GM23338 (cell line): Measurements from ENCODE around the gene MEIOB. TPM values are rescaled to one million over a fixed set of nuclear protein-coding genes. Genes with fewer than 3 reads are reported as not detected.

Source experiments
- ATAC-seq: fragments of 200-7000 bp; cut with Tn5 transposase; 3 replicates; pipeline ENCODE4 v1.9.1; 2020
- DNase-seq: peaks from one replicate; pipeline ENCODE4 v3.0.0-alpha.2; 2015; ENCODE audit warnings: low spot score
- H2AFZ ChIP-seq: fragments of 200-600 bp; sonication (generic); 2 replicates; pipeline ENCODE4 v1.8.0; 2016; ENCODE audit warnings: antibody characterized with exemption, mild to moderate bottlenecking, moderate library complexity
- H3F3A ChIP-seq: fragments of 200-600 bp; sonication (generic); replicated peaks from 2 replicates; pipeline ENCODE4 v1.8.0; 2017; ENCODE audit warnings: antibody characterized with exemption, mixed run types, low read depth
- H3K27ac ChIP-seq: fragments of 200-600 bp; sonication (generic); 2 replicates; pipeline ENCODE4 v1.6.1; 2016; ENCODE audit warnings: low read depth
- H3K27me3 ChIP-seq: fragments of 200-600 bp; sonication (generic); 2 replicates; pipeline ENCODE4 v1.8.0; 2016; ENCODE audit warnings: mild to moderate bottlenecking, mixed run types, moderate library complexity; ENCODE audit not compliant: insufficient read depth
- H3K36me3 ChIP-seq: fragments of 200-600 bp; sonication (generic); 2 replicates; pipeline ENCODE4 v1.8.0; 2016; ENCODE audit warnings: mild to moderate bottlenecking; ENCODE audit not compliant: insufficient read depth
- H3K4me1 ChIP-seq: fragments of 200-600 bp; sonication (generic); 2 replicates; pipeline ENCODE4 v1.8.0; 2016; ENCODE audit warnings: mild to moderate bottlenecking, moderate library complexity; ENCODE audit not compliant: insufficient read depth
- H3K4me2 ChIP-seq: fragments of 200-600 bp; sonication (generic); 2 replicates; pipeline ENCODE4 v1.7.1; 2017; ENCODE audit warnings: mixed run types
- H3K4me3 ChIP-seq: fragments of 200-600 bp; sonication (generic); 2 replicates; pipeline ENCODE4 v1.6.1; 2016; ENCODE audit warnings: mixed run types
- H3K79me2 ChIP-seq: fragments of 200-600 bp; sonication (generic); replicated peaks from 2 replicates; pipeline ENCODE4 v1.8.0; 2017; ENCODE audit warnings: mild to moderate bottlenecking; ENCODE audit not compliant: insufficient read depth
- H3K9me2 ChIP-seq: fragments of 200-600 bp; sonication (generic); 2 replicates; pipeline ENCODE4 v1.8.0; 2017; ENCODE audit not compliant: insufficient read depth
- H4K20me1 ChIP-seq: fragments of 200-600 bp; sonication (generic); replicated peaks from 2 replicates; pipeline ENCODE4 v1.8.0; 2017; ENCODE audit warnings: mild to moderate bottlenecking; ENCODE audit not compliant: insufficient read depth
- H3K27ac Mint-ChIP-seq: 2 replicates; pipeline ENCODE4 v1.8.0; 2020; ENCODE audit warnings: inconsistent platforms, mild to moderate bottlenecking, moderate library complexity, mixed read lengths
- H3K27me3 Mint-ChIP-seq: 3 replicates; pipeline ENCODE4 v1.8.0; 2022; ENCODE audit warnings: low read depth, mild to moderate bottlenecking, moderate library complexity, mixed read lengths, inconsistent platforms; ENCODE audit not compliant: insufficient read depth, poor library complexity
- H3K36me3 Mint-ChIP-seq: 3 replicates; pipeline ENCODE4 v1.8.0; 2021; ENCODE audit warnings: low read depth, mild to moderate bottlenecking, inconsistent platforms, moderate library complexity, mixed read lengths
- H3K4me1 Mint-ChIP-seq: 3 replicates; pipeline ENCODE4 v1.8.0; 2020; ENCODE audit warnings: mild to moderate bottlenecking, inconsistent platforms, mixed read lengths
- H3K4me3 Mint-ChIP-seq: 3 replicates; pipeline ENCODE4 v1.8.0; 2021; ENCODE audit warnings: moderate library complexity, mild to moderate bottlenecking, inconsistent platforms, mixed read lengths
- H3K9me3 Mint-ChIP-seq: 3 replicates; pipeline ENCODE4 v1.8.0; 2020; ENCODE audit warnings: moderate library complexity, mild to moderate bottlenecking, inconsistent platforms, mixed read lengths
- CREB1 ChIP-seq: fragments of 250-450 bp; sonication (Bioruptor Pico); IDR thresholded peaks from 2 replicates; pipeline ENCODE4 v1.5.0; 2020; ENCODE audit warnings: low read depth, mild to moderate bottlenecking, moderate library complexity
- EZH2 ChIP-seq: fragments of 200-600 bp; sonication (generic); IDR thresholded peaks from one replicate; pipeline ENCODE4 v1.8.0; 2017; ENCODE audit warnings: antibody characterized with exemption, mild to moderate bottlenecking, low read depth; ENCODE audit not compliant: unreplicated experiment
- EZH2phosphoT487 ChIP-seq: fragments of 200-600 bp; sonication (generic); IDR thresholded peaks from one replicate; pipeline ENCODE4 v1.8.1; 2018; ENCODE audit warnings: antibody characterized with exemption; ENCODE audit not compliant: unreplicated experiment
- JUNB ChIP-seq: IDR thresholded peaks from one replicate; pipeline ENCODE4 v1.6.1; 2016; ENCODE audit warnings: antibody characterized with exemption; ENCODE audit not compliant: unreplicated experiment
- STAT1 ChIP-seq: IDR thresholded peaks from one replicate; pipeline ENCODE4 v1.6.1; 2016; ENCODE audit warnings: antibody characterized with exemption; ENCODE audit not compliant: unreplicated experiment
- ZNF331 ChIP-seq: fragments of 250-450 bp; sonication (Bioruptor Pico); IDR thresholded peaks from 2 replicates; pipeline ENCODE4 v1.5.0; 2020; ENCODE audit warnings: low read depth, mild to moderate bottlenecking, moderate library complexity
- polyA plus RNA-seq: library from polyadenylated mRNA; unstranded; fragments of >200 nt; fragmentation: Nextera tagmentation; extraction: Ambion mirVana; gene quantifications from 2 replicates; pipeline ENCODE4 v1.2.1, GENCODE V29; 2016
- total RNA-seq: library from RNA; depleted of rRNA; stranded (reverse); fragments of >200 nt; shearing (Covaris generic); gene quantifications from 2 replicates; pipeline ENCODE4 v1.2.3, GENCODE V29; 2014
- TF ChIP-seq, protein P1 (sequence below): fragments of 250-450 bp; sonication (Bioruptor Pico); IDR thresholded peaks from 2 replicates; pipeline ENCODE4 v1.5.0; 2020; ENCODE audit warnings: mild to moderate bottlenecking, moderate library complexity
- TF ChIP-seq, protein P2 (sequence below): IDR thresholded peaks from 2 replicates; pipeline ENCODE4 v1.6.1; 2016; ENCODE audit warnings: antibody characterized with exemption

MEIOB gene
- total and polyA plus RNA-seq, 2 experiments from 2014 or later = 7.3 to 8.7 TPM

DNA sequence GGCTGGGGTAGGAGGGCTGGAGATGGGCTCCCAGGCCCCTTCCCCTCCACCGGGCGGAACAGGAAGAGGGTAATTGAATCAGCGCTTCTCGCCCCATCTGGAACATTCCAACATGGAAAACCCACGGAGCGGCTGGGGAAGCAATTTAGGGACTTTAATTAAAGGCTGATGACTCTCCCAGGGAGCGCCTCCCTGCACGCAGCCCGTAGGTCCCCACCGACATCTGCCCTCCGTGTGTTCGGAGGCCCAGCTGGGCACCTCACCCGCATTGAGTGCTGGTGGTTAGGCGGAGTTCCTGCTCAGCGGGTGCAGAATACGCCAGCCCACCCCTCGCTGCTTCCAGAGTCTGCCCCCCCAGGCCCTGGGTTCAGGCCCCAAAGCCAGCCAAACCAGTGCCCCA is 36.2 kb upstream of the MEIOB start:
- TF ChIP-seq, protein P1, sequence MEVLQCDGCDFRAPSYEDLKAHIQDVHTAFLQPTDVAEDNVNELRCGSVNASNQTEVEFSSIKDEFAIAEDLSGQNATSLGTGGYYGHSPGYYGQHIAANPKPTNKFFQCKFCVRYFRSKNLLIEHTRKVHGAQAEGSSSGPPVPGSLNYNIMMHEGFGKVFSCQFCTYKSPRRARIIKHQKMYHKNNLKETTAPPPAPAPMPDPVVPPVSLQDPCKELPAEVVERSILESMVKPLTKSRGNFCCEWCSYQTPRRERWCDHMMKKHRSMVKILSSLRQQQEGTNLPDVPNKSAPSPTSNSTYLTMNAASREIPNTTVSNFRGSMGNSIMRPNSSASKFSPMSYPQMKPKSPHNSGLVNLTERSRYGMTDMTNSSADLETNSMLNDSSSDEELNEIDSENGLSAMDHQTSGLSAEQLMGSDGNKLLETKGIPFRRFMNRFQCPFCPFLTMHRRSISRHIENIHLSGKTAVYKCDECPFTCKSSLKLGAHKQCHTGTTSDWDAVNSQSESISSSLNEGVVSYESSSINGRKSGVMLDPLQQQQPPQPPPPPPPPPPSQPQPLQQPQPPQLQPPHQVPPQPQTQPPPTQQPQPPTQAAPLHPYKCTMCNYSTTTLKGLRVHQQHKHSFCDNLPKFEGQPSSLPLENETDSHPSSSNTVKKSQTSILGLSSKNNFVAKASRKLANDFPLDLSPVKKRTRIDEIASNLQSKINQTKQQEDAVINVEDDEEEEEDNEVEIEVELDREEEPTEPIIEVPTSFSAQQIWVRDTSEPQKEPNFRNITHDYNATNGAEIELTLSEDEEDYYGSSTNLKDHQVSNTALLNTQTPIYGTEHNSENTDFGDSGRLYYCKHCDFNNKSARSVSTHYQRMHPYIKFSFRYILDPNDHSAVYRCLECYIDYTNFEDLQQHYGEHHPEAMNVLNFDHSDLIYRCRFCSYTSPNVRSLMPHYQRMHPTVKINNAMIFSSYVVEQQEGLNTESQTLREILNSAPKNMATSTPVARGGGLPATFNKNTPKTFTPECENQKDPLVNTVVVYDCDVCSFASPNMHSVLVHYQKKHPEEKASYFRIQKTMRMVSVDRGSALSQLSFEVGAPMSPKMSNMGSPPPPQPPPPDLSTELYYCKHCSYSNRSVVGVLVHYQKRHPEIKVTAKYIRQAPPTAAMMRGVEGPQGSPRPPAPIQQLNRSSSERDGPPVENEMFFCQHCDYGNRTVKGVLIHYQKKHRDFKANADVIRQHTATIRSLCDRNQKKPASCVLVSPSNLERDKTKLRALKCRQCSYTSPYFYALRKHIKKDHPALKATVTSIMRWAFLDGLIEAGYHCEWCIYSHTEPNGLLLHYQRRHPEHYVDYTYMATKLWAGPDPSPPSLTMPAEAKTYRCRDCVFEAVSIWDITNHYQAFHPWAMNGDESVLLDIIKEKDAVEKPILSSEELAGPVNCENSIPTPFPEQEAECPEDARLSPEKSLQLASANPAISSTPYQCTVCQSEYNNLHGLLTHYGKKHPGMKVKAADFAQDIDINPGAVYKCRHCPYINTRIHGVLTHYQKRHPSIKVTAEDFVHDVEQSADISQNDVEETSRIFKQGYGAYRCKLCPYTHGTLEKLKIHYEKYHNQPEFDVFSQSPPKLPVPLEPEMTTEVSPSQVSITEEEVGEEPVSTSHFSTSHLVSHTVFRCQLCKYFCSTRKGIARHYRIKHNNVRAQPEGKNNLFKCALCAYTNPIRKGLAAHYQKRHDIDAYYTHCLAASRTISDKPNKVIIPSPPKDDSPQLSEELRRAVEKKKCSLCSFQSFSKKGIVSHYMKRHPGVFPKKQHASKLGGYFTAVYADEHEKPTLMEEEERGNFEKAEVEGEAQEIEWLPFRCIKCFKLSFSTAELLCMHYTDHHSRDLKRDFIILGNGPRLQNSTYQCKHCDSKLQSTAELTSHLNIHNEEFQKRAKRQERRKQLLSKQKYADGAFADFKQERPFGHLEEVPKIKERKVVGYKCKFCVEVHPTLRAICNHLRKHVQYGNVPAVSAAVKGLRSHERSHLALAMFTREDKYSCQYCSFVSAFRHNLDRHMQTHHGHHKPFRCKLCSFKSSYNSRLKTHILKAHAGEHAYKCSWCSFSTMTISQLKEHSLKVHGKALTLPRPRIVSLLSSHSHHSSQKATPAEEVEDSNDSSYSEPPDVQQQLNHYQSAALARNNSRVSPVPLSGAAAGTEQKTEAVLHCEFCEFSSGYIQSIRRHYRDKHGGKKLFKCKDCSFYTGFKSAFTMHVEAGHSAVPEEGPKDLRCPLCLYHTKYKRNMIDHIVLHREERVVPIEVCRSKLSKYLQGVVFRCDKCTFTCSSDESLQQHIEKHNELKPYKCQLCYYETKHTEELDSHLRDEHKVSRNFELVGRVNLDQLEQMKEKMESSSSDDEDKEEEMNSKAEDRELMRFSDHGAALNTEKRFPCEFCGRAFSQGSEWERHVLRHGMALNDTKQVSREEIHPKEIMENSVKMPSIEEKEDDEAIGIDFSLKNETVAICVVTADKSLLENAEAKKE (CRISPR knock-in tag) = no peak
- TF ChIP-seq JUNB (no peak), ZNF331 (no peak), EZH2phosphoT487 (no peak)
- Mint-ChIP-seq H3K4me1 (peaks cover 12% of the 10 kb centered on the region; the same call in 1 of the 3 replicates), H3K4me3 (no peak overlapping the region), H3K9me3 (no peaks in the 10 kb centered on the region), H3K36me3 (no peaks in the 10 kb centered on the region), H3K27ac (no peak overlapping the region), H3K27me3 (peaks cover 15% of the 10 kb centered on the region)
- H4K20me1 ChIP-seq = no peaks in the 10 kb centered on the region
- H3K4me3 ChIP-seq = no peak overlapping the region
- no peak overlapping the region for H3K4me2 ChIP-seq
- DNase-seq (no peak), ATAC-seq (no peak)
- H3K27ac ChIP-seq = no peak overlapping the region
- H3K27me3 ChIP-seq = no peaks in the 10 kb centered on the region
- H3K4me1 ChIP-seq = peaks cover 3% of the 10 kb centered on the region; the same call in 1 of the 2 replicates
- H3K36me3 ChIP-seq = no peaks in the 10 kb centered on the region
- H3F3A ChIP-seq = no peaks in the 10 kb centered on the region
- no peaks in the 10 kb centered on the region for H3K9me2 ChIP-seq
- no peaks in the 10 kb centered on the region for H3K79me2 ChIP-seq
- H2AFZ ChIP-seq = peak overlapping the region; percentile 94

DNA sequence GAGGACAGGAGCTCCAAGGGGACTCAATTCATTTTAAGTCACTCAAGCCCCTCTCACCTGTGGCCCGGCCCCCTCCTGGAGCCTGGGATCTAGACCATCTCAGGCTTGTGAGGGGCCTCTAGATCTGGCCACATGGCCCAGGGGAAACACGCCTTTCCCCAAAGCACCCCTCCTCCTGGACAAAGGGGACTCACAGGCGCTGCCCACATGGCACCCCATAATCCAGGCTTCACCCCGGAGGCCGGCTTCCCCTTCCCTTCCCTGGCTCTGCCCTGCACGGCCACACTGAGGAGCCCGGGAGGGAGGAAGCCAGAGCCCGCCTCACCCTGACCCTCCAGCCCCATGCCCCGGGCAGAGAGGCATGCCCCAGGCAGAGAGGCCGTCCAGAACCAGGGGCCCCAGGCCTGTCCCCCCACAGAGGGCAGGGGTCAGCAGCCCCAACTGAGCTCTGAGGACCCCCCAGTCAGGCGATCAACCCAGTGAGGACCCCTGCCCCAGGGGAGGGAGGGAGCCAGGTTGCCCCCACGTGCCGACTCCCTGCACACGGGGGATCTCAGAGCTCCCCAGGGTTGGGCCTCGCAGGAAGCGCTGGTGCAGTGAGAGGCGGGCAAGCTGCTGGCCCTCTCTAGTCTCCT is 35.4 kb upstream of the MEIOB start:
- DNase-seq (no peak), ATAC-seq (peak; percentile 30)
- Mint-ChIP-seq H3K36me3 (no peaks in the 10 kb centered on the region), H3K4me3 (no peak overlapping the region), H3K4me1 (peaks cover 12% of the 10 kb centered on the region; the same call in 1 of the 3 replicates), H3K27me3 (peaks cover 15% of the 10 kb centered on the region), H3K27ac (no peak overlapping the region), H3K9me3 (no peaks in the 10 kb centered on the region)
- TF ChIP-seq CREB1 = no peak
- TF ChIP-seq STAT1 = no peak
- no peak for TF ChIP-seq EZH2
- TF ChIP-seq, protein P2, sequence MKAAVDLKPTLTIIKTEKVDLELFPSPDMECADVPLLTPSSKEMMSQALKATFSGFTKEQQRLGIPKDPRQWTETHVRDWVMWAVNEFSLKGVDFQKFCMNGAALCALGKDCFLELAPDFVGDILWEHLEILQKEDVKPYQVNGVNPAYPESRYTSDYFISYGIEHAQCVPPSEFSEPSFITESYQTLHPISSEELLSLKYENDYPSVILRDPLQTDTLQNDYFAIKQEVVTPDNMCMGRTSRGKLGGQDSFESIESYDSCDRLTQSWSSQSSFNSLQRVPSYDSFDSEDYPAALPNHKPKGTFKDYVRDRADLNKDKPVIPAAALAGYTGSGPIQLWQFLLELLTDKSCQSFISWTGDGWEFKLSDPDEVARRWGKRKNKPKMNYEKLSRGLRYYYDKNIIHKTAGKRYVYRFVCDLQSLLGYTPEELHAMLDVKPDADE = no peak
- H3K4me2 ChIP-seq = no peak overlapping the region
- peak overlapping the region; percentile 74; the same call in 1 of the 2 replicates for H2AFZ ChIP-seq
- no peaks in the 10 kb centered on the region for H4K20me1 ChIP-seq
- H3K4me1 ChIP-seq = peaks cover 3% of the 10 kb centered on the region; the same call in 1 of the 2 replicates
- H3K27ac ChIP-seq = no peak overlapping the region
- H3F3A ChIP-seq = no peaks in the 10 kb centered on the region
- no peaks in the 10 kb centered on the region for H3K9me2 ChIP-seq
- H3K27me3 ChIP-seq = no peaks in the 10 kb centered on the region
- no peaks in the 10 kb centered on the region for H3K36me3 ChIP-seq
- no peaks in the 10 kb centered on the region for H3K79me2 ChIP-seq
- H3K4me3 ChIP-seq = no peak overlapping the region
